GM23338 (cell line): Measurements from ENCODE around the gene SEMA6D. TPM values are rescaled to one million over a fixed set of nuclear protein-coding genes. Genes with fewer than 3 reads are reported as not detected.

Experiments used
- ATAC-seq: fragments of 200-7000 bp; cut with Tn5 transposase; 3 replicates; pipeline ENCODE4 v1.9.1; 2020
- DNase-seq: peaks from one replicate; pipeline ENCODE4 v3.0.0-alpha.2; 2015; ENCODE audit warnings: low spot score
- H2AFZ ChIP-seq: fragments of 200-600 bp; sonication (generic); 2 replicates; pipeline ENCODE4 v1.8.0; 2016; ENCODE audit warnings: antibody characterized with exemption, mild to moderate bottlenecking, moderate library complexity
- H3F3A ChIP-seq: fragments of 200-600 bp; sonication (generic); replicated peaks from 2 replicates; pipeline ENCODE4 v1.8.0; 2017; ENCODE audit warnings: antibody characterized with exemption, mixed run types, low read depth
- H3K27ac ChIP-seq: fragments of 200-600 bp; sonication (generic); 2 replicates; pipeline ENCODE4 v1.6.1; 2016; ENCODE audit warnings: low read depth
- H3K27me3 ChIP-seq: fragments of 200-600 bp; sonication (generic); 2 replicates; pipeline ENCODE4 v1.8.0; 2016; ENCODE audit warnings: mild to moderate bottlenecking, mixed run types, moderate library complexity; ENCODE audit not compliant: insufficient read depth
- H3K36me3 ChIP-seq: fragments of 200-600 bp; sonication (generic); 2 replicates; pipeline ENCODE4 v1.8.0; 2016; ENCODE audit warnings: mild to moderate bottlenecking; ENCODE audit not compliant: insufficient read depth
- H3K4me1 ChIP-seq: fragments of 200-600 bp; sonication (generic); 2 replicates; pipeline ENCODE4 v1.8.0; 2016; ENCODE audit warnings: mild to moderate bottlenecking, moderate library complexity; ENCODE audit not compliant: insufficient read depth
- H3K4me2 ChIP-seq: fragments of 200-600 bp; sonication (generic); 2 replicates; pipeline ENCODE4 v1.7.1; 2017; ENCODE audit warnings: mixed run types
- H3K4me3 ChIP-seq: fragments of 200-600 bp; sonication (generic); 2 replicates; pipeline ENCODE4 v1.6.1; 2016; ENCODE audit warnings: mixed run types
- H3K79me2 ChIP-seq: fragments of 200-600 bp; sonication (generic); replicated peaks from 2 replicates; pipeline ENCODE4 v1.8.0; 2017; ENCODE audit warnings: mild to moderate bottlenecking; ENCODE audit not compliant: insufficient read depth
- H3K9me2 ChIP-seq: fragments of 200-600 bp; sonication (generic); 2 replicates; pipeline ENCODE4 v1.8.0; 2017; ENCODE audit not compliant: insufficient read depth
- H4K20me1 ChIP-seq: fragments of 200-600 bp; sonication (generic); replicated peaks from 2 replicates; pipeline ENCODE4 v1.8.0; 2017; ENCODE audit warnings: mild to moderate bottlenecking; ENCODE audit not compliant: insufficient read depth
- H3K27ac Mint-ChIP-seq: 2 replicates; pipeline ENCODE4 v1.8.0; 2020; ENCODE audit warnings: inconsistent platforms, mild to moderate bottlenecking, moderate library complexity, mixed read lengths
- H3K27me3 Mint-ChIP-seq: 3 replicates; pipeline ENCODE4 v1.8.0; 2022; ENCODE audit warnings: low read depth, mild to moderate bottlenecking, moderate library complexity, mixed read lengths, inconsistent platforms; ENCODE audit not compliant: insufficient read depth, poor library complexity
- H3K36me3 Mint-ChIP-seq: 3 replicates; pipeline ENCODE4 v1.8.0; 2021; ENCODE audit warnings: low read depth, mild to moderate bottlenecking, inconsistent platforms, moderate library complexity, mixed read lengths
- H3K4me1 Mint-ChIP-seq: 3 replicates; pipeline ENCODE4 v1.8.0; 2020; ENCODE audit warnings: mild to moderate bottlenecking, inconsistent platforms, mixed read lengths
- H3K4me3 Mint-ChIP-seq: 3 replicates; pipeline ENCODE4 v1.8.0; 2021; ENCODE audit warnings: moderate library complexity, mild to moderate bottlenecking, inconsistent platforms, mixed read lengths
- H3K9me3 Mint-ChIP-seq: 3 replicates; pipeline ENCODE4 v1.8.0; 2020; ENCODE audit warnings: moderate library complexity, mild to moderate bottlenecking, inconsistent platforms, mixed read lengths
- CREB1 ChIP-seq: fragments of 250-450 bp; sonication (Bioruptor Pico); IDR thresholded peaks from 2 replicates; pipeline ENCODE4 v1.5.0; 2020; ENCODE audit warnings: low read depth, mild to moderate bottlenecking, moderate library complexity
- CTCF ChIP-seq, 2 experiments: fragments of 200-600 bp in 1 of 2; sonication (generic) in 1 of 2; conservative IDR thresholded peaks; 2 replicates each; pipeline versions ENCODE4 v1.5.1 to v1.6.1; 2016 to 2017; ENCODE audit warnings: antibody characterized with exemption in 2 of 2, low read depth in 2 of 2, mild to moderate bottlenecking in 2 of 2, moderate library complexity in 1 of 2
- ETS1 ChIP-seq: IDR thresholded peaks from 2 replicates; pipeline ENCODE4 v1.6.1; 2016; ENCODE audit warnings: antibody characterized with exemption
- EZH2 ChIP-seq: fragments of 200-600 bp; sonication (generic); IDR thresholded peaks from one replicate; pipeline ENCODE4 v1.8.0; 2017; ENCODE audit warnings: antibody characterized with exemption, mild to moderate bottlenecking, low read depth; ENCODE audit not compliant: unreplicated experiment
- JUNB ChIP-seq: IDR thresholded peaks from one replicate; pipeline ENCODE4 v1.6.1; 2016; ENCODE audit warnings: antibody characterized with exemption; ENCODE audit not compliant: unreplicated experiment
- NANOG ChIP-seq: IDR thresholded peaks from 2 replicates; pipeline ENCODE4 v1.6.1; 2016; ENCODE audit warnings: antibody characterized with exemption, borderline replicate concordance
- POLR2AphosphoS5 ChIP-seq: IDR thresholded peaks from 2 replicates; pipeline ENCODE4 v1.6.1; 2016; ENCODE audit warnings: antibody characterized with exemption, low read depth
- STAT1 ChIP-seq: IDR thresholded peaks from one replicate; pipeline ENCODE4 v1.6.1; 2016; ENCODE audit warnings: antibody characterized with exemption; ENCODE audit not compliant: unreplicated experiment
- ZNF114 ChIP-seq: fragments of 250-450 bp; sonication (Bioruptor Pico); IDR thresholded peaks from 2 replicates; pipeline ENCODE4 v1.5.0; 2020; ENCODE audit warnings: mild to moderate bottlenecking, moderate library complexity
- polyA plus RNA-seq: library from polyadenylated mRNA; unstranded; fragments of >200 nt; fragmentation: Nextera tagmentation; extraction: Ambion mirVana; gene quantifications from 2 replicates; pipeline ENCODE4 v1.2.1, GENCODE V29; 2016
- total RNA-seq: library from RNA; depleted of rRNA; stranded (reverse); fragments of >200 nt; shearing (Covaris generic); gene quantifications from 2 replicates; pipeline ENCODE4 v1.2.3, GENCODE V29; 2014

Gene SEMA6D
- total and polyA plus RNA-seq, 2 experiments from 2014 or later: 0.37 to 0.97 TPM

- Histone ChIP-seq H3K4me2 (no peak overlapping the region), H3K4me3 (no peak overlapping the region), H3K79me2 (no peaks in the 10 kb centered on the region), H2AFZ (no peak overlapping the region), H3K36me3 (no peaks in the 10 kb centered on the region), H4K20me1 (no peaks in the 10 kb centered on the region), H3F3A (no peaks in the 10 kb centered on the region), H3K27ac (no peak overlapping the region), H3K27me3 (no peaks in the 10 kb centered on the region), H3K4me1 (no peaks in the 10 kb centered on the region), H3K9me2 (peaks cover 6% of the 10 kb centered on the region; the same call in 1 of the 2 replicates)
- DNase-seq: no peak
- no peak for TF ChIP-seq CREB1 (CRISPR knock-in tag)
- no peak for TF ChIP-seq ZNF114 (CRISPR knock-in tag)
- TF ChIP-seq ETS1: no peak
- no peak for TF ChIP-seq NANOG
- TF ChIP-seq POLR2AphosphoS5: no peak
- TF ChIP-seq CTCF (conservative IDR thresholded peaks at IDR 0.05; ENCODE audit: low read depth in 2 of 2): no peak
- no peak for TF ChIP-seq JUNB
- no peak for TF ChIP-seq EZH2
- TF ChIP-seq STAT1: no peak
- H3K27me3 Mint-ChIP-seq: peaks cover 2% of the 10 kb centered on the region
- peaks cover 7% of the 10 kb centered on the region for H3K36me3 Mint-ChIP-seq
- H3K27ac Mint-ChIP-seq: no peak overlapping the region
- no peak for ATAC-seq
- peaks cover 3% of the 10 kb centered on the region for H3K4me1 Mint-ChIP-seq
- no peak overlapping the region for H3K4me3 Mint-ChIP-seq
- no peaks in the 10 kb centered on the region; the same call in 2 of the 3 replicates for H3K9me3 Mint-ChIP-seq
These were observed 51.9 kb downstream of the SEMA6D start for GRCh38 chr15:47769166-47769565.

GRCh38 chr15:47773143-47773542 lies 55.8 kb downstream of the SEMA6D start:
- H3K4me3 ChIP-seq: no peak overlapping the region
- H3K79me2 ChIP-seq: no peaks in the 10 kb centered on the region
- no peak overlapping the region for H3K27ac Mint-ChIP-seq
- DNase-seq (no peak), ATAC-seq (no peak)
- H3K27me3 Mint-ChIP-seq: peaks cover 3% of the 10 kb centered on the region
- no peak for TF ChIP-seq JUNB
- TF ChIP-seq CREB1 (CRISPR knock-in tag): no peak
- peaks cover 23% of the 10 kb centered on the region; the same call in 1 of the 2 replicates for H3K9me2 ChIP-seq
- H3K4me1 ChIP-seq: peaks cover 8% of the 10 kb centered on the region
- H4K20me1 ChIP-seq: no peaks in the 10 kb centered on the region
- H3F3A ChIP-seq: no peaks in the 10 kb centered on the region
- H3K27ac ChIP-seq: no peak overlapping the region
- H3K4me2 ChIP-seq: no peak overlapping the region
- H3K4me3 Mint-ChIP-seq: no peak overlapping the region
- H3K36me3 Mint-ChIP-seq: peaks cover 7% of the 10 kb centered on the region
- H3K4me1 Mint-ChIP-seq: peaks cover 11% of the 10 kb centered on the region
- H3K36me3 ChIP-seq: no peaks in the 10 kb centered on the region
- H3K9me3 Mint-ChIP-seq: no peaks in the 10 kb centered on the region; the same call in 2 of the 3 replicates
- H3K27me3 ChIP-seq: no peaks in the 10 kb centered on the region
- H2AFZ ChIP-seq: no peak overlapping the region
